Astrocyte of the spinal cord (primary cell): Measurements from ENCODE around the gene RBM33.
A peak's percentile ranks its signal among the peaks of the same experiment; 100 is the strongest.

Source experiments
- DNase-seq: peaks from one replicate; pipeline ENCODE4 v3.0.0; 2011; ENCODE audit warnings: low read depth, low spot score
- H3K4me3 ChIP-seq: 2 replicates; pipeline ENCODE4 v1.5.1; 2011; ENCODE audit warnings: low read depth, mild to moderate bottlenecking, low read length, moderate library complexity
- CTCF ChIP-seq: IDR thresholded peaks from 2 replicates; pipeline ENCODE4 v1.5.1; 2012; ENCODE audit warnings: low read depth, mild to moderate bottlenecking, low read length, inconsistent platforms
- in situ Hi-C: cut with HindIII; loops from 2 replicates; pipeline ENCODE4 v1.10.0; 2017; ENCODE audit warnings: low sequenced_read_pairs

RBM33 gene

GRCh38 chr7:155644178-155644970 lies at the start of gene RBM33:
Gene RBM33 (plus strand): TSS chr7:155644661. CDS start chr7:155644877, 216 bp downstream.
- H3K4me3 ChIP-seq = peak within 1 kb of the TSS; percentile 62
- peak; percentile 85 for DNase-seq
- in situ Hi-C loops = no loop called here
- TF ChIP-seq CTCF = no peak

- no peak for TF ChIP-seq CTCF
- no peak for DNase-seq
- in situ Hi-C loops = no loop called here
- H3K4me3 ChIP-seq = no peak overlapping the region
Observed at GRCh38 chr7:155594961-155595366, 49.5 kb upstream of the RBM33 start.

- no peak for TF ChIP-seq CTCF
- in situ Hi-C loops = no loop called here
- H3K4me3 ChIP-seq = no peak overlapping the region
- DNase-seq = no peak
Observed at GRCh38 chr7:155597753-155598140, 46.7 kb upstream of the RBM33 start.

- TF ChIP-seq CTCF = peak; percentile 99
- DNase-seq = peak; percentile 67
- in situ Hi-C loops = no loop called here
- H3K4me3 ChIP-seq = no peak overlapping the region
Observed at GRCh38 chr7:155598810-155599210, 45.7 kb upstream of the RBM33 start.

GRCh38 chr7:155602156-155602555 lies 42.3 kb upstream of the RBM33 start:
- H3K4me3 ChIP-seq = no peak overlapping the region
- in situ Hi-C loops = no loop called here
- no peak for DNase-seq
- TF ChIP-seq CTCF = no peak

GRCh38 chr7:155602750-155603149 lies 41.7 kb upstream of the RBM33 start:
- in situ Hi-C loops = no loop called here
- H3K4me3 ChIP-seq = no peak overlapping the region
- DNase-seq = no peak
- TF ChIP-seq CTCF = no peak
